Measurements from ENCODE around the gene FAM120B.
A peak's percentile ranks its signal among the peaks of the same experiment; 100 is the strongest.

FAM120B gene

DNA sequence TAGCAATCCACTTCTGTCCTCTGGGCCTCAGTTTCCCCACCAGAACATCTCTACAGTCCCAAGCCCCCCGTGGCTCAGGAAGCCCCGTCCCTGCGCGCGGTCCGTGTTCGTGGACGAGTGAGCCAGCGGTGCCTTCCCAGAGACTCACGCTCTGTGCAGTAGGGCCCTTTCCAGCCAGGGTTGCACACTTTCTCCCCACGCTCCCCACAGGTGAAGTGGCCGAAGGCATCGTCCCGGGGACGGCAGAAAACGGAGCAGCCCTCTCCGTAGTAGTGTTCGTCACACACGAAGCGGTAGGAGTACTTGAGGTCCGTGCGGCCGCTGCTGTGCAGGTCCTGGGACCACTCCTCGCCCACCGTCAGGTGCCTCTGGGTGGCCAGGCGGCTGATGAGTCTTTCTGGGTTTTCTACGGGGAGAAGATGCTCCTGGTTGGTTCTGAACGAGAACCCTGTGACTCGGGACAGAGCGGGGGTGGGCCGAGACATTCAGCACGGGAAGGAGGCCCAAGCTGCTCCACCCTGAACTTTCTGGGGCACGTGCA is 18.4 kb upstream of the FAM120B start:
- no peak for DNase-seq

DNA sequence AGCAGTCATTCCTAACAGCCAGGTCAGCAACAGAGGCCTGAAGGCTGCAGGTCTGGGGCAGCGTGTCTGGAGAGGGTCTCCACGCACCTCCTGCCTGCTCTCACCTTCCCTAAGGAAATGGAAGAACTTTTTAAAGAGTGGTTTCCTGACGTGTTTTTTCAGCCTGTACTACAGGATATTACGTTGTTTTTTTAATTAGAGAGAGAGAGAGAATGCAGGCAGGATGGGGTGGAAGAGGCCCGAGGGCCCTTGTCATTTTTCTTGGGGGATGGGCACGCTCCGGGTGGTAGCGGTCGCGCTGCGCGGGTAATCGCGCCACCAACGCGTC is 17.7 kb upstream of the FAM120B start:
- no peak for DNase-seq

DNA sequence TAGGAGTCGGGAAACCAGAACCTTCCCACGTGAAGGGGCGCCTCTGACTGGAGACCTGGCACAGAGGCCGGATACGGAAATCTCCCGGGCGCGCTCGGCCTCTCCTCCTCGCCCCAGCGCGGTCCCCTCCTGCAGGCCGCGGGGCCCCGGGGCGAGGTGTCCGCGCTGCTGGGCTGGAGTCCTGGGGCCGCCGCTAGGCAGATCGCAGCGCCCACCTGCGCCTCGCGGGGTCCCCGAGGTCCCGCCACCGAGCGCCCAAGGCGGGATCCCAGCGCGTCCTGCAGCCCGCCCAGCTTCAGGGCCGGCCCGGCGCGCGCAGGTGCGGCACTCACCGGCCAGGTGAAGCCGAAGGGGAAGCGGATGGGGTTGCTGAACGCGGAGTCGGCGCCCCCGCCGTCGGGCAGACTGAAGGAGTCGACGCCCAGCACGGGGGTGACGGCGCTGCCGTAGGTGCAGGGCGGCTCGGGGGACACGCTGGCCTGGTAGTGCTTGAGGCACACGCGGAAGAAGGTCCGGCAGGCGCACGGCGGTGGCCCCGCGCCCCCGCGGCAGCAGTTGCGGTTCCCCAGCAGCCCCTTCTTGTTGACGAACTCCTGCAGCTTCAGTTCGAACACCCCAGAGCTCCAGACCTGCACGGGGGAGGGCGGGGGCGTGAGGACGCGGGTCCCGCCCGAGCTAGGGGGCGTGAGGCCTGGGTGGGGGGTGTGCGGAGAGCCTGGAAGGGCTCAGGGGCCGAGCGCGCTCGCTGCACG is 17.2 kb upstream of the FAM120B start:
- DNase-seq: no peak

DNA sequence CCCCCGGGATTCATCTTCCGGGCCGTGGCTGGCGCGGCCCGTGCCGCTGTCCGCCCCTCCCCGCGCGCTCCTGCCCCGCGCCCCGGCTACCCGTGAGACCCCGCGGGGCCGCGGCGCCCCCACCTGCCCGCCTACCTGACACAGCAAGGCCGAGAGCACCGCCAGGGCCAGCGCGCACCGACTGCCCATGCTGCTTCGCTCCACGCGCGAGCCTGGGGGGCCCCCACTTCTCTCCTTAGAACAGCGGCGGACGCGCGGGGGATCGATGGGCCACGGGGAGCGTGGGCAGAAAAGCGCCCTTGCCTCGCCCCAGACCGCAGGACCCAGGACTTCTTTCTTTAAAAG is 16.6 kb upstream of the FAM120B start:
- no peak for DNase-seq

DNA sequence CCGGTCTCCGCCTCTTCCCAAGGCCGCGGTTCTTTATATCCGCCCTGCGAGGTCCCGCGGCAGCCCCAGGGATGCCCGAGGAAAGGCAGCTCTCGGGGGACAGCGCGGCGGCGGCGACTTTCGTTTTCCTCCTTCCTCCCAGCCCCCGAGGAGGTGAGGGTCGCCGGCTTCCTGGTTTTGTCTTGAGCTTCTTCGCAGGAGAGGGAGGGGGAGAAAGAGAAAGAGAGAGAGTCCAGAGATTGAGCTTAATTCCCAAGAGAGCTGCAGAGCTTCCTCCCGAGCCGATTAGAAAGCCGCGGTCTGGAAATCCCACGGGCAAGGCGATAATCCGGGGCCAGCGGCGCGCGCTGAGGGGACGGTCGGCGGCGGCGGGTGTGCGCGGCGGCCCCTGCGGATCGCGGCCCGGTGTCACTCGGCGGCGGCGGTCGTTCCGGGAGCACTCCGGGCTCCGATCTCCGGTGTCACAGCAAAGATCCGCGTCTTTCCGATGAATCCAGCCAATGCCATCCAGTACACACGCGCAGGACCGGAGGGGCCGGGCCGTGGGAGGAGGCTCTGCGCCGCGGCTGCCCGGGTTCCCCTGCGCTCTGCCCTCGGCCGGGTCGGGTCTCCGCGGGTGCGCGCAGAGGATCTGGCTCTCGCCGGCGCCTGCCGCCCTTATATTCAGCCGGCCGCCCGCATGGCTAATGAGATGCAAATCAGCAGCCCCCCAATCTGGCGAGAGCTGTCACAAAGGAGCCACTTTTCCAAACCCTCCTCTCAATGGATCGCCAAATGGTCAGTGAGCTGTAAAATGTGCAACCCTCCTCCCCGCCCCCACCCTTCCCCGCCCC is 16.0 kb upstream of the FAM120B start, which contains the start of gene DLL1:
DLL1 (minus strand) TSS at position 783 of the 833 bp plus-strand sequence. CDS start 939 bp downstream, outside the sequence.
- DNase-seq: peak; percentile 28

DNA sequence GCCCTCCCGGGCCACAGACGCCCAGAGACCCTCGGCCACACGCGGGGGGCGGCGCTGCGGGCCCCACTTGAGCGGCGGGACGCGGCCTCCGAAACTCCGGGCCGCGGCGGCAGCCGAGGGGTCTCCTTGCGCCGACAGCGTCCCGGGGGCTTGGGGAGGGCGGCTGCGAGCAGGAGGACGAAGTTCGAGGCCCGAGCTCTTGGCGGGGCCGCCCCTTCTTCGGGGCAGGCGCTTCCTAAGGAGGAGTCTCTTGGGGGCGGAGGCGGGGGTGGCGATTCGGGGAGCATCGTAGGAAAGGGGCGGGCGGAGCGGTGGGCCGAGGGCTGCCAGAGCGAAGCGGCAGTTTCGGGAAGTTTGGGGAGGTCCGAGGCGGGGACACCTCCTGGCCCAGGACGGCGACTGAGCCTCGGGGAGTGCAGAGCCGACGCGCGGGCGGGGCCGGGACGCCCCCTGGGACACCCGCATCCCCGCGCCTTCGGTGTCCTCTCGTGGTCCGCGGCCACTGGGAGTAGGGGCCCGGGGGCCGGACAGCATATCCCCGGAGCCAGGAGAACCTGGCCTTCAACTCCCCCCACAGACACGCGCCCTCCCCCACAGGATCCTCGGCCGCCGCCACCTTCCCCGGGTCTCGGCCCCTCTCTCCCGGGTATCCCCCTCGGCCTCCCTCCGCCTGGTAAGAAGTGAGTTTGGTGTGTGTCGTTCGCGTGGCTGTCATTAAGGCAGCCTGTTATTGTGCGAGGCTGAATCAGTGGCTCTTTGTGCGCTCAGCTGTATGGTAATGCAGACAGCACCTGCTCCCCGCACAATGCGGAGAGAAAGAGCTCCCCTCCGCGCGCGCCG is 15.1 kb upstream of the FAM120B start:
- no peak for DNase-seq

DNA sequence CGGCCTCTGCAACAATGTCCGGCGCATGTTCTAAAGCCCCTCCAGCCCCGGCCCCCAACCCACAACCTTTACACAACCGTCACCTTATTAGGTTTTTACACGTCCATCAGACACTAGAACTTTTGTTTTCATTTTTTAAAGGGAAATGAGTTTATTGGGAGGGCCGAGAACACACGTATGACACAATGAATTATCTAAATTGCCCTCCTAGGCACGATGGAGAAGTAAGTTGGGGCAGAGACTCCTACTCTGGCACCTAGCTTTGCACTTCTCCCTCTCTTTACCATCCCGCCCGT is 14.5 kb upstream of the FAM120B start:
- DNase-seq: no peak

DNA sequence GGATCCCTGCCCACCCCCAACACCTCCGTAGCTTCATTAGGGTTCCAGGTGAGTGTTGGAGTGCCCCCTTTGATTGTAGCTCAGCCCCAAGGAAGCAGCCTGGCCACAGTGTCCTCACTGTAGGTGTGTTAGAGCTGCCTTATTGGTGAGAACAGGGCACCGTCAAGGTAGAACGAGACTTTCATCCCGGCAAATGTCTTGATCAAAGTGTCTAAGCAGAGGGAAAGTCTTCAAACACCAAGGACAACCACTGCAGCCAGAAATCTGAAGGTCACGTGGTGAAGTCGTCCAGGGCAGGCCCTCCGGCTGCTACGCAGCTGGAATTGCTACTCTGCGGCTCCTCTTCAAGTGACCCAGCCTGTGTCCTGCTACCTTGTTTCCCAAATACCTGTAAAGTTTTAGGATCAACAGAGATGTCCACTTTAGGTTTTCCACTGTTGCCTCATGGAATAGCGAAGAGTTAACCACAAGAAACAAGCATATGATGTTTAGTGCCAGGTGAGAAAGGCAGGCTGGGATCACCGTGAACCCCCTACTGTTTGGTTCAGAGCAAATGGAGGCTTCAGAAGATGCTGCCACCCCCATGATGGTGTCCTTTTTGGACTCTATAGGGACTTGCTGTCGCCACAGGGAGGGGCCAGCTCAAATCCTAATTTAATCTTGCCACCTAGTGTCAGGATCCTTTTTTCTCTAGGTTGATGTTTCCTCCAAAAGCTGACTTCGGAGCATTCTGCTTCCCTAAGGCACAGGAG is 14.0 kb upstream of the FAM120B start:
- no peak for DNase-seq

DNA sequence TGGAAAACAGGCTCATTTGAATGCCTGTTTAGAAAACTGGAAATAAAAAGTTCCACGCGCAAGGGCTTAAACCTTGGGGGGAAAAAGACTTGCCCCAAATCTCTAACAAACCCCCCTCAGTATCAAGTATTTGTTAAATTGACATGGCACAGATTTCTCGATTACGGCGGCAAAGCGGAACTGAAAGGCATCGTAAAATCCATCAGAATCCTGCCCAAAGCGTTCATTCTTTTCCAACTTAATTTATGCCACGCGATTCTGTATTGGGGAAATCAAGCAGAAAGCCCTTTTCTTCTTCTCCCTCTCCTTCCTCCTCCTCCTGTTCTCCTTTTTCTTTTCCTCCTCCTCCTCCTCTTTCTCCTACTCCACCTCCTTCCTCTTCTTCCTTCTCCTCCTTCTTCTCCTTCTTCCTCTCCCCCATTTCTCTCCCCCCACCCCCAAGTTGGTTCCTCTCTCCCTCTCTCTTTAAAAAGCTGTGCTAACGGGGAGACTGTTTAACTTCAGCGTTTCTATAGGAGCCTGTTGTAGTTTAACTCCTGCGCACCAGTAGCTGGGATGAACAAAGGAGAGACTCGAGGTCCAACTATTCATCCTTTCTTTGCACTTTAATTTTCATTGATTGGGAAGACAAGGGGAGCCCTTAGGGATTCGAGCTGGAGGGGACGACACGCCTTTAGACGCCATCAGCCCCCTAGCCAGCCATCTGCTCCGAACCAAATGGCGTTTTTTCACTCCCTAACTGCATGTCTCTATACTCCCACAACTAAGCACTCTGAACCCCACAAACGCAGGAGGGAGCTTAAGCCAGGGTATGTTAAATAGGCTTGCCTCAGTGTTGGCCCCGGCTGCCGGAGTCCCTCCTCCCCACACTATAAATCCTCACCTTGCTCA is 13.0 kb upstream of the FAM120B start:
- no peak for DNase-seq

DNA sequence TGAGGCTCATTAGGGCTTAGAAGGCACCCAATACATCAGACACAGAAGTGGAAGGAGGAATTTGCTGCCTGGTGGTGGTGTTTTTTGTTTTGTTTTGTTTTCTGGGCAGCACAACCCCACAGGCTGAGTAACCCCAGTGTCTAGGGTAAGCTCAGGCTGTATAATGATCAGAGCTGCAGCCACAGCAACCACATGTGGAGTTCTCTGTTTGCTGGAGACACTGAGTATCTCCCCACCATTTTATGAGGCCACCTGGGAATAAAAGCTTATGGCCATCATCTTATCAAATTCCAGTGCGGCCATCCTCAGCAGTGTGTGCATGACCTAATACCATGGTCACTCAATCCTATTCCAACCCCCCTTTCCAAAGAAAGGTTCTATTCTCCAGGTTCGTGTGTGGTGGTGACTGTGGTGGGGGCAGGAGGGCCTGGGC is 12.2 kb upstream of the FAM120B start:
- no peak for DNase-seq

DNA sequence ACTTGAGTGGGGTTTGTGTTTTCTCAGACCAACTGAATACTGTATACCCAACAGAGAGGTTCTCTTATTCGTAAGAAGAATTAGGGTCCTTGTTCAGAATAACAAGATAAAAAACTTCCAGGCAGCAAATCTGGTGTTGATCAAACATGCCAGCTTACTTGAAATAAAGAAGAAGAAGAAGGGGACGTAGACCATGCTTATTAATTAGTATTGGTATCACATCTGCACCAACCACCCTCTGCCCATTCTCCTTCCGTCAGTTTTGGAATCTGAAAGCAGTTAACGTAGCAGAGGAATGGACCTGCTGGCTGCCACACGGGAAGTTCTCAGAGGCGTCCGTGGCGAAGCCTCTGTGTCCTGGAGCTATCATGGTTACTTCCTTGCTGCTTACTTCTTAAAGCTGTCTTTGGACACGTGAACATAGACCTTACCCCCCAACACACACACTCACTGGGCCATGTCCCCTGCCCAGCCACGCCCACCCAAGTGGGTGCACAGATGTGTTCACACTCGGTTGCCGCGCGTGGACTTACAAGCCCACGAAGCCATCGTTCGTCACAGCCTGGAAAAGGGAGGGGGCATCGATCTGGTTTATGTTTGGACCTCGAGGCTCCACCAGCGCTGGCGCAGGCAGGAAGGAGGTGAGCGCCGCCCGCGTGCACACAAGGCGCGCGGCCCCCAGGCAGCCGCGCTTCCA is 11.6 kb upstream of the FAM120B start:
- DNase-seq: no peak

DNA sequence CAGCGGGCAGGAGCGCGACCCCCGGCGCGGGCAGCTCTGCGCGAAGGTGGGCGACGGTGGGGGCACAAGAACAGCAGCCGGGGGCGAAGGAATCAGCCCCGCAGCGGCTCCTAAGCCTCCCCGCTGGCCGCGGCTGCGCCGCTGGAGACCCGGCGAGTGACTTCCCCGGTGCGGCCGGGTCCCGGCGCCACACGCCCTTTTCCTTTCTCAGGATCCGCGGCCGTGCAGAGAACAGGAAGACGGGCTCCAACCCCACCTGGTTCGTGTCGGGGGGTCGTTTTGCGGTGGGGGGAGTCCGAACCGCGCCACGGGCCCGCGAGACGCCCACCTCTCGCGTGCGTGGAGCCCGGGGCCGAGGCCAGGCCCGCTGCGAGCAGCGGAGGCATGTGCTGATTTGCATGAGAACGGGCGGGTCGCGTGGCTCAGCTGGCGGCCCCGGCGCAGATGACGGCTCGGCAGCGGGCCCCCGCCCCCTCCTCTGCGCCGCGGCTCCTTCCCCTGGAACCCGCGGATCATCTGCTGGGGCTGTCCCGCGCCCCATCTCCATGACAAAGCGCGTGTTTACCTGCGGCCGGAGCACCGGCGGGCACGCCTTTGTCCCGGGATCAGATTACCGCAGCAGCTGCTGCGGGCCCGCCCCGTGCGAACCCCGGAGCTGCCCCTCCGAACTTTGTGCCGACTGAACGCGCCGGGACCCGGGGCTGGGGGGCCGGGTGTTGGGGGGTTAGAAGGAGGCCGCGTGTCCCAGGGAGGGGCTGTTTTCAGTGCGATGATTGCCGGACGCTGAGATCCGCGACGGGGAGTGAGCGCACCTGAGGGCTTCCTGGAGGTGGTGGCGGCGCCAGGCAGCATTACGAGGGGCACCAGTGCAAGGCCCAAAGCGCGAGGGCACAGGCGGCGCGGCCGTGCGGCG is 10.8 kb upstream of the FAM120B start:
- no peak for DNase-seq

DNA sequence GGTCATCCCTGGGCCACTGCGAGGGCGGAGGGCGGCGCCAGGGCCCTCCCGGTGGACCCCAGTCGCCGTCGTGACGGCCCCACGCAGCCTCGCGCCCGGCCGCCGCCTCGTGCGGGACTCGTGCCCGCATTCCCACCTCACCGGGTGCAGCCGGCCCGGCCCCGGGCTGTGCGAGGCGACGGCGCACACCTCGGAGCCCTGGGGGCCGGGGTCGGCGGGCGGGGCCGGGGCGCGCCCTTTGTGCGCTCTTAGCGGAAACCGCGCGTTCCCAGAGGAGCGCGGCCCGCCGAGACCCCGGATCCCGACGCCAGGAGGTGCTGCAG is 10.2 kb upstream of the FAM120B start:
- DNase-seq: no peak

DNA sequence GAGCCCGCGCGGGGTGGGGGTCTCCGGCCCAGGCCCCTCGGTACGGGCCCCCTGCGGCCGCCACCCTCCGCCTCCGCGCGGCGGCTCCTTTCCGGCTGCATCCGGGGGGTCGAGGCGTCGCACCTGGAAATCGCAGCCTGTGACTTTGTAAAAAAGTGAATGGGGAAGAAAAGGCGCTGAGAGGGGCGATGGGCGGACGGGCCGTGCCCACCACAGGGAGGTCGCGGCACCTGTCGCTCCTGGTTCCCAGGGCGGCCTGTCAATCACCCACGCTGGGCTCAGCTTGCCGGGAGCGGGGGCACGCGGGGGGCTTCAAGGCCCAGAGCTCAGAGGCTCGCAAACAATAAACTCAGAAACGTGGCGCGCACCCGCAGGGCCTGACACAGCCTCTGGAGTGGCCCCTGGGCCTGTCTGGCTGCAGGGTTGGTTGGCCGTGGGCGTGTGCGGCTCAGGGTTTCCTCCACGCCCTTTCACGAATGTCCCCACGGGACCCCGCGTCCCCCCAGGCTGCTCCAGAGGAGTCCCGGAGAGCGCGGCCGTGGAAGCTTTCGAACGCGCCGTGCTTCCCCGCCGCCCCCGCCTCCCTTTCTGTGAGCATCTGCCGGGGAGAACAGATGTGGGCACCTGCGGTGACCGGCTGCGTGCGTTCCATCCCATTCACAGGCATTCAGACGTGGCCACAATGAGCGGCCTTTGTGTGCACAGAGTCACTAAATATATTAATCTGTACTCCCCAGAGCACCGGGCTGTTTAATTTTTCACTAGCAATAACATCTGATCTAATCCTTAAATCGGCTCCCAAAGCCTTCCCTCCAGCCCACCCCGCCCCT is 9.6 kb upstream of the FAM120B start:
- DNase-seq: no peak

DNA sequence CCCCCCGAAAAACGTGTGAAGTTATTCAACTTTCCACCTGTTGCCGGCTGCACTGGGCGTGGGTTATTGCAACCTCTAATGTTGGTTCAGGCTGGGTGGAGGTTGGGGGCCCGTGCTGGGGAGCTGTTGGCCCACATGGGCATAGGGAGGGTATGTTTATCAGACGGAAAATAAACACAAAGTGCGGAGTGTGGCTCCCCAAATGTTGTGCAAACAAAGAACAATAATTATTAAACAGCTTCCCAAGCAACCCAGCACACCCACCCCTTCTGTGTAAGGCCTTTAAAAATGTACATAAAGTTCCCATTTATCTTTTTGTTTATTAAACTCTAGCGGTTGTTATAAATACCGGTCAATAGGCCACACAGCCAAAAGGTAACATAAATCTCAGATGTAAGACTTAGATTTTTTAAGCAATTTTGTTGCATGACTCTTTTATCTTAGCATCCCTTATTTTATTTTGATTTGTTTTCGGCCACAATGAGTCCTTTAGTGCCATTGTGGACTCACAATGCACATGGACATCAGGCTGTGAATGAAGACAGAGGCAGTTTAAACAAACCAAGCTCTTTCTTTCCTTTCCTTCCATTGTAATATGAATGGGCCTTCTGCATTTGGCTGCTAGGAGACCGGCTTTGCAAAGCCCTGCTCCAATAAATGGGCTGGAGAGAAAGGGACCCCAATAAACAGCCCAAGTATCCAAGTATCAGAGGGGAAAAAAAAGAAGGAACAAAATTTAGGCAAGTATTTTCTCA is 8.8 kb upstream of the FAM120B start:
- DNase-seq: no peak

DNA sequence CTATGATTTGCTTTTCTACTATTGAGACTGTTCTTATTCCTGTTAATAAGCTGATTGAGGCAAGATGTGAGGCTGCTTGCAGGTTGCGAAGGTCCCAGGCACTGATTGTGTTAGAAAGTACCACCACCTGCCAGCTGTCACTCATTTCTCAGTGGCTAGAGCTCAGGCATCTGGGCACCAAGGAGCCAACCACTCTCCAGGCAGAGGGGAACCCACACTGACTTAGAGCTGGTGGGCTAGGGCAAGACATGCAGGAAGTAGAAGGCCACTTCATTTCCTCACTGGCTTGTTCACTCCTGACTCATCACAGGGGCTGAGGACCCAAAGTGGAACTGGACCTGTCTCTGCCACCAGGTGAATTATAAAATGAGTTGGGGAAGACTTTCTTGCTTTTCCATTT is 7.9 kb upstream of the FAM120B start:
- DNase-seq: no peak

DNA sequence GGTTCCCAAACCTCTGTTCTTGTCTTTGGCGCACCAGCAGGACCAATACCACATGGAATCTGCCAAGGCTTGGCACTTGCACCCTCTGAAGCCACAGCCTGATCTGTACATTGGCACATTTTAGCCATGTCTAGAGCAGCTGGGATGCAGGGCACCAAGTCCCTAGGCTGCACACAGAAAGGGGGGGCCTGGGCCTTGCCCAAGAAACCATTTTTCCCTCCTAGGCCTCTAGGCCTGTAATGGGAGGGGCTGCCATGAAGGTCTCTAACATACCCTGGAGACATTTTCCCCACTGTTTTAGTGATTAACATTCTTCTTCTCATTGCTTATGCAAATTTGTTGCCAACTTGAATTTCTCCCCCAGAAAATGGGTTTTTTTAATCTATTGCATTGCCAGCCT is 5.4 kb upstream of the FAM120B start:
- no peak for DNase-seq

DNA sequence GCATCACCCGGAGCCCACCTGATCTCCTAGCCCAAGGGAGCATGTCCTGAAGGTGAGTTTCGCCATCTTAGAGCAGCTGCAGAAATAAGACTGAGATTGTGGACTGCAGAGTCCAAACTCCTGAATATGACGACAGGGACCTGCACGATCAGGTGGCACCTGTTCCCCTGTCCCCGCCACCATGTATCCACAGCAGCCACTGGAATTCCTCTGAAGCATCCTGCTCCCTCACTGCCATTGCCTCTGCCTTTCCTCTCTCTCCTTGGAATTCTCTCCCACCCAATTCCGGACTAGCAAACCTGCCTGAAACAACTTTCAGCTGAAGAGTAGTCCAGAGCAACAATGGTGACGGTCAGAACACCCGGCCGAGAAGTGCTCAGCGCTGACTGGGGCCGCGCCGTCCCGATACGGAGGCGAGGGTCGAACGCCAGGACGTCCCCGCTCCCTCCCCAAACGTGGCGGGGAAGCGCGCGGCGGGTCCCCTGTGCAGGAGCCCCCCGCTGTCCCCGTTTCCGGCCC is 694 bp upstream of the FAM120B start:
- DNase-seq: no peak
